SU-DHL-6 (cell line): Measurements from ENCODE around the gene EN1.

ENCODE experiments used
- H2AFZ ChIP-seq: fragments of 200-600 bp; sonication (generic); 2 replicates; pipeline ENCODE4 v1.6.1; 2014; ENCODE audit warnings: low read depth, mild to moderate bottlenecking, moderate library complexity, mixed read lengths, antibody characterized with exemption, low read length; ENCODE audit not compliant: severe bottlenecking
- H3F3A ChIP-seq: fragments of 200-600 bp; shearing (Covaris generic); 2 replicates; pipeline ENCODE4 v1.6.0; 2016; ENCODE audit warnings: antibody characterized with exemption, mild to moderate bottlenecking; ENCODE audit not compliant: insufficient read depth
- H3K27ac ChIP-seq: fragments of 200-600 bp; sonication (generic); 2 replicates; pipeline ENCODE4 v1.5.1; 2016; ENCODE audit warnings: low read depth, mild to moderate bottlenecking, low read length, moderate library complexity, mixed read lengths
- H3K27me3 ChIP-seq: fragments of 200-600 bp; sonication (generic), shearing (Covaris generic); 2 replicates; pipeline ENCODE4 v1.6.0; 2014; ENCODE audit warnings: mild to moderate bottlenecking, low read length
- H3K36me3 ChIP-seq: fragments of 200-600 bp; sonication (generic); 2 replicates; pipeline ENCODE4 v1.6.1; 2014; ENCODE audit warnings: mild to moderate bottlenecking, low read length, mixed read lengths
- H3K4me2 ChIP-seq: fragments of 300-600, 200-600 bp; shearing (Covaris generic), sonication (generic); 2 replicates; pipeline ENCODE4 v1.6.0; 2014; ENCODE audit warnings: low read length, low read depth, mild to moderate bottlenecking; ENCODE audit not compliant: poor library complexity, severe bottlenecking
- H3K4me3 ChIP-seq: fragments of 200-600 bp; sonication (generic); 2 replicates; pipeline ENCODE4 v1.5.1; 2014; ENCODE audit warnings: antibody characterized with exemption, low read length, mild to moderate bottlenecking, mixed read lengths; ENCODE audit not compliant: insufficient read depth, poor library complexity, severe bottlenecking
- H3K79me2 ChIP-seq: fragments of 200-600 bp; sonication (generic); 2 replicates; pipeline ENCODE4 v1.6.1; 2014; ENCODE audit warnings: mild to moderate bottlenecking, low read length, moderate library complexity; ENCODE audit not compliant: insufficient read depth
- H3K9ac ChIP-seq: fragments of 200-600 bp; sonication (generic); 2 replicates; pipeline ENCODE4 v1.7.0; 2014; ENCODE audit warnings: mild to moderate bottlenecking, low read length
- H3K9me2 ChIP-seq: fragments of 200-600 bp; sonication (generic); replicated peaks from 2 replicates; pipeline ENCODE4 v1.6.1; 2014; ENCODE audit warnings: low read length; ENCODE audit not compliant: insufficient read depth
- H3K9me3 ChIP-seq: fragments of 200-600 bp; sonication (generic); 2 replicates; pipeline ENCODE4 v1.6.1; 2014; ENCODE audit warnings: low read length, mixed read lengths; ENCODE audit not compliant: insufficient read depth
- H4K20me1 ChIP-seq: fragments of 200-600 bp; sonication (generic); 2 replicates; pipeline ENCODE4 v1.6.1; 2014; ENCODE audit warnings: low read depth, mild to moderate bottlenecking, antibody characterized with exemption, low read length, moderate library complexity, mixed read lengths
- CTCF ChIP-seq: fragments of 200-600 bp; sonication (generic); IDR thresholded peaks from one replicate; pipeline ENCODE4 v1.5.1; 2017; ENCODE audit warnings: antibody characterized with exemption, mild to moderate bottlenecking, low read length, moderate library complexity; ENCODE audit not compliant: insufficient read depth, poor library complexity, severe bottlenecking
- EZH2phosphoT487 ChIP-seq: fragments of 200-600 bp; sonication (generic), shearing (Covaris generic); conservative IDR thresholded peaks from 2 replicates; pipeline ENCODE4 v1.6.1; 2018; ENCODE audit warnings: mild to moderate bottlenecking, antibody characterized with exemption, low read length, moderate library complexity, mixed read lengths

EN1 gene

GRCh38 chr2:118880501-118880900 lies 33.1 kb upstream of the EN1 start:
- Histone ChIP-seq H4K20me1 (no peaks in the 10 kb centered on the region), H3K36me3 (no peaks in the 10 kb centered on the region), H3K9me3 (no peaks in the 10 kb centered on the region), H3K27ac (no peak overlapping the region), H2AFZ (no peak overlapping the region), H3K4me2 (no peak overlapping the region), H3F3A (no peaks in the 10 kb centered on the region), H3K79me2 (no peaks in the 10 kb centered on the region), H3K4me3 (no peak overlapping the region), H3K27me3 (no peaks in the 10 kb centered on the region), H3K9me2 (no peaks in the 10 kb centered on the region), H3K9ac (no peak overlapping the region)
- TF ChIP-seq CTCF (no peak), EZH2phosphoT487 (no peak)

DNA sequence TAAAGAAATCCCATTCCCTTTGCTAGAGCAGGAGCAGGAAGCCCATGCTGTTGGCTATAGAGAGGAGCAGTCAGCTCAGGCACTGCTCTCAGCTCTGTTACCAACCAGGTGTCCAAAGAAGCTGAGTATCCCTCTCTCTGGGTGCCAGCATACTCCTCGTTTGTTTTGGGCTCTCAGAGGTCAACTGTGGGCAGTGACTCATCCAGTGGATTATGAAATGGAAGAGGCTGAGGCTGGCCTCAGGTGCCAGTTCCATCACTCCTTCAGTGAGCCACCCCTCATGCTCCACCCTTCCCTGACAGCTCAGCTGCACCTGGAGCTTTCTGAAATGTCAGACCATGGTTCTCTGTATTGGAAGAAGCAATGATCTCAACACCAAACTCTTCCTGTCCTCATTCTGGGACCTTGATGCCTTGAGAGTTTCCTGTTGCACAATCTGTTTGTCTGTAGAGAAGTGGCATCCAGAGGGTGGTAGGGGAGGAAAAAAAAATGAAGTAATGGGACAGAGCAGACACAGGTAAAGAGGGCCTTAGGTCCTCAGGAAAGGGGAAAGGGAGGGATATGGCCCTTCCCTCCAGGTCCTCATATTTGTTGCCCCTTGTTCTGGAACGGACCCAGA lies 31.2 kb upstream of the EN1 start:
- Histone ChIP-seq H3K79me2 (no peaks in the 10 kb centered on the region), H3K4me2 (no peak overlapping the region), H3K27me3 (no peaks in the 10 kb centered on the region), H3K27ac (no peak overlapping the region), H3K36me3 (no peaks in the 10 kb centered on the region), H2AFZ (no peak overlapping the region), H3K9me3 (no peaks in the 10 kb centered on the region), H4K20me1 (no peaks in the 10 kb centered on the region), H3K9ac (no peak overlapping the region), H3K4me3 (no peak overlapping the region), H3F3A (no peaks in the 10 kb centered on the region), H3K9me2 (no peaks in the 10 kb centered on the region)
- no peak for TF ChIP-seq CTCF
- no peak for TF ChIP-seq EZH2phosphoT487

GRCh38 chr2:118875318-118875717 lies 27.9 kb upstream of the EN1 start:
- H3K9me3 ChIP-seq, result no peaks in the 10 kb centered on the region
- no peak overlapping the region for H3K4me2 ChIP-seq
- no peaks in the 10 kb centered on the region for H3K9me2 ChIP-seq
- no peaks in the 10 kb centered on the region for H3K36me3 ChIP-seq
- no peak overlapping the region for H3K27ac ChIP-seq
- no peak overlapping the region for H3K4me3 ChIP-seq
- no peaks in the 10 kb centered on the region for H3K27me3 ChIP-seq
- no peaks in the 10 kb centered on the region for H4K20me1 ChIP-seq
- TF ChIP-seq EZH2phosphoT487, result no peak
- TF ChIP-seq CTCF, result no peak
- no peak overlapping the region for H3K9ac ChIP-seq
- H2AFZ ChIP-seq, result no peak overlapping the region
- no peaks in the 10 kb centered on the region for H3K79me2 ChIP-seq
- no peaks in the 10 kb centered on the region for H3F3A ChIP-seq
